Measurements from ENCODE around the gene YY1AP1. TPM values are rescaled to one million over a fixed set of nuclear protein-coding genes. Genes with fewer than 3 reads are reported as not detected.
"Not testable (repeated sequence)": the region's sequence is repeated elsewhere in the genome, so short reads cannot be mapped to it uniquely, and the experiment has no call there.

YY1AP1 gene
- total RNA-seq, 2 experiments from 2014 or later: 68.9 to 81.9 TPM

DNA sequence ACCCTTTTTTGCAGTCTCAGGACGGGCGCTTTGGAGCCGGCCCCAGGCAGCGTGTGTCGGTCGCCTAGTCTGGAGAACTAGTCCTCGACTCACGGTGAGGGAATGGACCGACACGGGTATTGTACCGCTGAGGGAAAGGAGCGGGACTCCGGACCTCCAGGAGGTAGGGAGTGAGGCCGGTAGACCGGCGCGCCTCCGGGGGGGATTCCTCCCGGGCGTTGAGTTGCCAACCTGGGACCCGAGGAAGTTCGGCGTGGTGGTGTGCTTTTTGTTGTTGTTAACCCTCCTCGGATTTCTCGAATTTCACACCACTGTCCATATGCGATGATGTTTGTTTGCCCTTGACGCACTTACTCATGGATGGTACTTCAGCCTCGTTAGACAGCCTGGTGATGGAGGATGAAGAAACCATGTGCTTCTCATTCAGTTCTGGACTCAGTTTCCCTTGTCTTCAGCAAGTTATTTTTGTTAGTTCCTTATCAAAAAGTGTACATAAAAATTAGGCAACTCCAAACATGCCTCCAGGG lies 570 bp upstream of the YY1AP1 start, which contains the start of gene DAP3:
DAP3 (plus strand) TSS at position 11 of the 527 bp plus-strand sequence. CDS start 20,689 bp downstream, outside the sequence.
- DNase-seq, H3K9me3 Mint-ChIP-seq, POLR2A ChIA-PET, H3K27me3 Mint-ChIP-seq, CTCF ChIA-PET: not testable (repeated sequence)
- peak within 1 kb of the TSS; percentile 97 for H3K4me3 Mint-ChIP-seq
- H3K4me1 Mint-ChIP-seq: peaks cover 28% of the 10 kb centered on the region
- H3K36me3 Mint-ChIP-seq (ENCODE audit: low read depth): peaks cover 19% of the 10 kb centered on the region
- peak within 1 kb of the TSS; percentile 99 for H3K27ac Mint-ChIP-seq

DNA sequence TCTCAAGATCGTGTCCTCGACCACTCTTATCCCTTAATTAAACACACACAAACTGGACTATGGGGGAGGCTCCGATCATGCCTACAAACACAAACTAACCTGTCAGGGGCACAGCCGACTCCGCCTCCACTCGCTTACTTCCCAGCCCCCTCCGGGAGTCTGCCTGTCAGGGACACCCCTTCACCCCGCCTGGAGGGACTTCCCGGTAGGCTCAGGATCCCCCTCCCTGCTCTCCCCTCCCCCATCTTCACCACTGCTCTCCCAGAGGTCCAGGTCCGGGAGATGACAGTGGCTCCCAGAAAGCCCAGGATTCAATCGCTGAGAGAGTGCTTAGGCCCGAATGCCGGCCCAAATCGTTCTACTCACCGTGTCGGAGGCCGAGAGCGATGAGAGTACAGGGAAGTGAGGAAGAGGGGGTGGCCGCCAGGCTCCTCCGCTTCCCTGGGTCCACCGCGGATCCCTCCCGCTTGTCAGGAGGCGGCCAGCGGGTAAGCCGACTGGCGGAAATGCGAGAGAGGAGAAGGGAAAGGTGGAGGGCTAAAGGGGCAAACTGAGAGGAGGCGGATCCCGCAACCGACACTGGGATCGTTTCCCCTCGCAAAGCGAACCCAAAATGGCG lies 760 bp downstream of the YY1AP1 start:
- CTCF ChIA-PET: interaction anchor here (0.6 kb wide), 1 partner anchor 38 kb away, joined by 5 read pairs; no protein-coding TSS in a partner anchor
- not testable (repeated sequence) for DNase-seq, H3K9me3 Mint-ChIP-seq, H3K27me3 Mint-ChIP-seq
- H3K4me3 Mint-ChIP-seq: peak overlapping the region; percentile 97
- H3K27ac Mint-ChIP-seq: peak overlapping the region; percentile 99
- H3K36me3 Mint-ChIP-seq (ENCODE audit: low read depth): peaks cover 25% of the 10 kb centered on the region
- POLR2A ChIA-PET: interaction anchor here (0.6 kb wide), 1 partner anchor 25 kb away, joined by 6 read pairs; no protein-coding TSS in a partner anchor
- H3K4me1 Mint-ChIP-seq: peaks cover 31% of the 10 kb centered on the region

DNA sequence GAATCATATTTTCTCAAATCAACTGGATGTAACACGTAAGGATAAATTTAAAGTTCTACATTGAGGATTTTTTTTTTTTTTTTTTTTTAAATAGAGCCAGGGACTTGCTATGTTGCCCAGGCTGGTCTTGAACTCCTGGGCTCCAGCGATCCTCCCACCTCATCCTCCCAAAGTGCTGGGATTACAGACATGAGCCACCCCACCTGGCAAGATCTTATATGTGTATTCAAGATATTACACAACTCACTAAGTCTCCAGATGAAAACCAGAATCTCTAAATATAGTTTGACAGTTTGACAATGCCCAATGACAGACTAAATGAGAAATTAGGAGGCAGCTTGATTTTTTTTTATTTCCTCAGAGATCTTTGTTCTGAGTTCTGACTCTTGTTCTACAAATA lies 6.8 kb downstream of the YY1AP1 start:
- Mint-ChIP-seq H3K36me3 (ENCODE audit: low read depth) (peaks cover 53% of the 10 kb centered on the region), H3K4me1 (peaks cover 38% of the 10 kb centered on the region), H3K27me3 (no peaks in the 10 kb centered on the region), H3K27ac (no peak overlapping the region), H3K9me3 (no peaks in the 10 kb centered on the region), H3K4me3 (no peak overlapping the region)
- ChIA-PET CTCF (interaction anchor here (0.6 to 0.9 kb wide), 2 partner anchors 74 to 405 kb away, joined by 3 read pairs; no protein-coding TSS in a partner anchor), POLR2A (no interaction called here)
- no peak for DNase-seq

DNA sequence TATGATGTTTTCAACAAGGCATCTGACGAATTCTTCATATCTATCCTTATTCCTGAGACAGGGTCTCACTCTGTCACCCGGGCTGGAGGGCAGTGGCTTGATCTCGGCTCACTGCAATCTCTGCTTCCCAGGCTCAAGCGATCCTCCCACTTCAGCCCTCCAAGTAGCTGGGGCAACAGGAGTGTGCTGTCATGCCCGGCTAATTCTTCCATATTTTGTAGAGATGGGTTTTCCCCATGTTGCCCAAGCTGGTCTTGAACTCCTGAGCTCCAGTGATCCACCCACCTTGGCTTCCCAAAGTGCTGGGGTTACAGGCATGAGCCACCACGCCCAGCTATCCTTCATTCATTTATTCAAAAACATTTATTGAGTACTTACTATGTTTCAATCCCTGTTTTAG lies 8.0 kb downstream of the YY1AP1 start:
- H3K36me3 Mint-ChIP-seq (ENCODE audit: low read depth): peaks cover 57% of the 10 kb centered on the region
- POLR2A ChIA-PET: no interaction called here
- H3K4me3 Mint-ChIP-seq: no peak overlapping the region
- H3K9me3 Mint-ChIP-seq: no peaks in the 10 kb centered on the region
- H3K27ac Mint-ChIP-seq: no peak overlapping the region
- CTCF ChIA-PET: interaction anchor here (1.0 kb wide), 1 partner anchor 17 kb away, joined by 3 read pairs; no protein-coding TSS in a partner anchor
- DNase-seq: no peak
- no peaks in the 10 kb centered on the region for H3K27me3 Mint-ChIP-seq
- H3K4me1 Mint-ChIP-seq: peaks cover 28% of the 10 kb centered on the region

DNA sequence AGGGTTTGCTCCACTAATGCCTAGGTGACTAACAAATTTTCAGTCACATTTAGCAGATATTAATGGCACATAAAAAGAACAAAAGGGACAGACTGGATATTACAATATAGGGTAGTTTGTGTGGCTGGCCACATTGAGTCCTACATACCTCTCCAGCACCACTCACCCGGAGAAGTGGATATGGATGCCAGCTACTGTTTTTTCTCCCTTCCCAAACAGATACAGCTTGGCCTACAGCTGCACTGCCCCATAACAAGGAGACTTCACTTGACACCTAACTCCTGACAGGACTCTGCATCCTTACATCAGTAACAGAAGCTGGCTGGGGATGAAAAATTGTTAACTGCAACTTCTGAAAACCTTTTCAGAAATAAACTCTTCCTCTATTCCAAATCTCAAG lies 9.6 kb downstream of the YY1AP1 start:
- H3K4me3 Mint-ChIP-seq, H3K27ac Mint-ChIP-seq, H3K9me3 Mint-ChIP-seq, POLR2A ChIA-PET, DNase-seq, H3K27me3 Mint-ChIP-seq: not testable (repeated sequence)
- H3K36me3 Mint-ChIP-seq (ENCODE audit: low read depth): peaks cover 62% of the 10 kb centered on the region
- CTCF ChIA-PET: interaction anchor here (0.6 kb wide), 1 partner anchor 412 kb away, joined by 3 read pairs; no protein-coding TSS in a partner anchor
- peaks cover 14% of the 10 kb centered on the region for H3K4me1 Mint-ChIP-seq

DNA sequence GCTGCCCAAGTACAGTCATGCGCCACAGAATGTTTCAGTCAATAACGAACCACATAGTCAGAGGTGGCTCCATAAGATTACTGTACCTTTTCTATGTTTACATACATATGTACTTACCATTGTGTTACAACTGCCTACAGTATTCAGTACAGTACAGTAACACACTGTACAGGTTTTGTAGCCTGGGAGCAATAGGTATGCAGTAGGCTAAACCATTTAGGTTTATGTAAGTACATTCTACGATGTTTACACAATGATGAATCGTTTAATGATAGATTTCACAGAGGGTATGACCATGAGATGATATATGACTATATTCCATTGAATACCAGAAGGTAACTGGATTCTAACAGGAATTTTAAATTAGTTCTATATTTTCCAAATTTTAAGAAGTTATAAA lies 10.5 kb downstream of the YY1AP1 start:
- Mint-ChIP-seq H3K4me1 (peaks cover 11% of the 10 kb centered on the region), H3K36me3 (ENCODE audit: low read depth) (peaks cover 60% of the 10 kb centered on the region), H3K4me3 (no peak overlapping the region), H3K9me3 (no peaks in the 10 kb centered on the region), H3K27ac (no peak overlapping the region), H3K27me3 (no peaks in the 10 kb centered on the region)
- CTCF ChIA-PET: no interaction called here
- DNase-seq: no peak
- POLR2A ChIA-PET: no interaction called here

DNA sequence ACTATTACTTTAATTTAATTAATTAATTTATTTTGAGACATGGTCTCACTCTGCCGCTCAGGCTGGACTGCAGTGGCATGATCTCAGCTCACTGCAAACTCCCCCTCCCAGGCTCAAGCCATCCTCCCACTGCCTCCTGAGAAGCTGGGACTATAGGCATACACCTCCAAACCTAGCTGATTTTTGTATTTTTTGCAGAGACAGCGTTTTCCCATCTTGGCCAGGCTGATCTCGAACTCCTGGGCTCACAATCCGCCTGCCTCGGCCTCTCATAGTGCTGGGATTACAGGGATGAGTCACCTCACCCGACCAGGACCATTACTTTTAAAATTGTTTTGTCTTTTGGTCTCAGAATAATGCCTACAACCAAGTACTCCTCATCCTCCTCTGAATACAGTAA lies 15.6 kb downstream of the YY1AP1 start:
- H3K27ac Mint-ChIP-seq: no peak overlapping the region
- H3K4me3 Mint-ChIP-seq: no peak overlapping the region
- DNase-seq: no peak
- CTCF ChIA-PET: interaction anchor here (0.6 to 0.7 kb wide), 2 partner anchors 14 to 142 kb away, joined by 3 read pairs; no protein-coding TSS in a partner anchor
- no peaks in the 10 kb centered on the region for H3K9me3 Mint-ChIP-seq
- H3K27me3 Mint-ChIP-seq: no peaks in the 10 kb centered on the region
- H3K4me1 Mint-ChIP-seq: no peaks in the 10 kb centered on the region
- POLR2A ChIA-PET: no interaction called here
- peaks cover 76% of the 10 kb centered on the region for H3K36me3 Mint-ChIP-seq (ENCODE audit: low read depth)

DNA sequence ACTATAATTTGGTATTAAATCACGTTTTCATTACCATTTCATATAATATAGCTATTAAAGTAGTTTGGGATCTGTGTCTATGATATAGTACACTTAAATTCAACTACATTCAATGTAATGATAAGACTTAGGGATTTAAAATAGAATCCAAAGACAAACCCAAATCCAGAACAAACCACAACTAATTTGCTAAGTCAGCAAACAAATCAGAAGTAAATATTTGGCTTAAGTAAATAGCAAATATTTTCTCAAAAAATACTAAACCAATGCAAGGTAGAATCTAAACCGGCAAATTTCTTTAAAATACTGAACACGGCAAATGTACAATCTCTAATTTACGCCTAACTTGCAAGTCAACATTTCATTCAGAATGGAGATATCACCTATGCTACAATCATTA lies 16.8 kb downstream of the YY1AP1 start:
- Mint-ChIP-seq H3K27me3 (no peaks in the 10 kb centered on the region), H3K36me3 (ENCODE audit: low read depth) (peaks cover 72% of the 10 kb centered on the region), H3K27ac (no peak overlapping the region), H3K9me3 (no peaks in the 10 kb centered on the region), H3K4me3 (no peak overlapping the region), H3K4me1 (no peaks in the 10 kb centered on the region)
- CTCF ChIA-PET: no interaction called here
- no peak for DNase-seq
- POLR2A ChIA-PET: no interaction called here

DNA sequence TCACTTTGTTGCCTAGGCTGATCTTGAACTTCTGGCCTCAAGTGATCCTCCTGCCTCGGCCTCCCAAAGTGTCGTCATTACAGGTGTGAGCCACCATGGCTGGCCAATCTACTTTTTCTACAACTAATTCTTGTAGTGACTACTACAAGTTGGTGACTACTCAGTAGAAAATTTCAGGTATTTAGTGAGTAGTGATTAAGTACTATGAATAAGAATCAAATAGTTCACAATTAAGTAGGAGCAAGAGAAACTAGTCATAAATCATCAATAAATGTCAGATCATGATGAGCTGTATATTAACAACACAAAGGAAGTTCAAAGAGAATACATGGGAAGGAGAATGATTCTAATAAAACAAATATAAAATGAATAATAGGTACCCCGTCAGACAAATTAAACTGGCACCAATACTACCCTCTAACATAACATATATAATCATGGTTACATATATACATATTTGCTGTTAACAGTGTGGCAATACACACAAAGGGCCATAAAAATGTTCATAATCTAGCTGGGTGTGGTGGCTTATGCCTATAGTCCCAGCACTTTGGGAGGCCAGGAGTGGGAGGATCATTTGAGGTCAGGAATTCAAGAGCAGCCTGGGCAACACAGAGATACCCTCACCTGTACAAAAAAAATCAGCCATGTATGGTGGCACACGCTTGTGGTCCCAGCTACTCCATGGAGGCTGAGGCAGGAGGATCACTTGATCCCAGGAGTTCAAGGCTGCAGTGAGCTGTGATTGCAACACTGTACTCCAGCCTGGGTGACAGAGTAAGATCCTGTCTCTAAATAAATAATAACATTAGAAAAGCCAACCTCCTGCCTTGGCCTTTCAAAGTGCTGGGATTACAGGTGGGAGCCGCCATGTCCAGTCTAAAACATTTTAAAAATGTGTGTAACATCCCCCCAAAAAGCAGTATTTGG lies 19.1 kb downstream of the YY1AP1 start:
- ChIA-PET POLR2A (no interaction called here), CTCF (interaction anchor here (1.4 kb wide), 1 partner anchor 11 kb away, joined by 4 read pairs; no protein-coding TSS in a partner anchor)
- H3K36me3 Mint-ChIP-seq (ENCODE audit: low read depth): peaks cover 60% of the 10 kb centered on the region
- no peak overlapping the region for H3K27ac Mint-ChIP-seq
- H3K4me1 Mint-ChIP-seq: no peaks in the 10 kb centered on the region
- H3K4me3 Mint-ChIP-seq: no peak overlapping the region
- no peaks in the 10 kb centered on the region for H3K27me3 Mint-ChIP-seq
- H3K9me3 Mint-ChIP-seq: no peaks in the 10 kb centered on the region
- no peak for DNase-seq

DNA sequence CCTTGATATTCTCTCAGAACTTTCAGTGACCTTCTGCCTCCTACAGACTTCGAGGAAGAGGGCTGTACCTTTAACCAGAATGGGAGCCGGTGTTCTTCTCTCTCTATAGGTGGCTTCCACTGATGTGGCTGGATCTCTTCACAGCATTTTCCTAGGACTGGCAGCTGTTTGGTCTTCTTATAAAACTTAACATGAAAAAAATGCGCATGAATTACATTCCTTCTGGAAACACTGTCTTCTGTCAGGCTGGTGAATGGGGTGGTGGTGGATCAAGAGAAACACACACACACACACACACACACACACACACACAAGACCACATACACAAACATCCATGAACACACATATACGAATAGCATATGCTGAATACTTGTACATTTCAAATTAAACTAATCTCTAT lies 27.3 kb downstream of the YY1AP1 start:
- POLR2A ChIA-PET, H3K9me3 Mint-ChIP-seq: not testable (repeated sequence)
- peaks cover 57% of the 10 kb centered on the region for H3K36me3 Mint-ChIP-seq (ENCODE audit: low read depth)

DNA sequence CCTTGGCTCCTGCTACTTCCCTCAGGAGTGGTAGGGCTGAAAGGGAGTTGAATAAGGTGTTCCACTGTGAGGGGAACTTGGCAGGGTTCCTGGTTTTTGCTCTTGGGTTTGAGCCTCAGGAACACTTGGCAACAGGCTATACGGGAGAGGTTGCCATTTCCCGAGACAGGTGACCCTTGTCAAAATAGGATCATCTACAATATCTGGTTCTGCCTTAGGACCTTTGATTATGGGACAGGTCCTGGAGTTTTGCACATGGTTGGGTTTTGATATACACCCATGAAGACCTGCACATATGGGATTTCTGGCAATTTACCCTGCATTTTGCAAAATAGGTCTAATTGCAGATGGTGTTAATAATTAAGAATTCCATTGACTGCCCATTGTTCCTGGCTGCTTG lies 31.1 kb downstream of the YY1AP1 start:
- Mint-ChIP-seq H3K27ac (no peak overlapping the region), H3K36me3 (ENCODE audit: low read depth) (peaks cover 42% of the 10 kb centered on the region), H3K27me3 (peaks cover 3% of the 10 kb centered on the region), H3K4me3 (no peak overlapping the region), H3K9me3 (no peaks in the 10 kb centered on the region), H3K4me1 (no peaks in the 10 kb centered on the region)
- ChIA-PET CTCF (no interaction called here), POLR2A (no interaction called here)
- no peak for DNase-seq

More for the DNA sequence above, 27.3 kb downstream of the YY1AP1 start:
- H3K27ac Mint-ChIP-seq, H3K27me3 Mint-ChIP-seq, DNase-seq, H3K4me3 Mint-ChIP-seq, H3K4me1 Mint-ChIP-seq, CTCF ChIA-PET: not testable (repeated sequence)

DNA sequence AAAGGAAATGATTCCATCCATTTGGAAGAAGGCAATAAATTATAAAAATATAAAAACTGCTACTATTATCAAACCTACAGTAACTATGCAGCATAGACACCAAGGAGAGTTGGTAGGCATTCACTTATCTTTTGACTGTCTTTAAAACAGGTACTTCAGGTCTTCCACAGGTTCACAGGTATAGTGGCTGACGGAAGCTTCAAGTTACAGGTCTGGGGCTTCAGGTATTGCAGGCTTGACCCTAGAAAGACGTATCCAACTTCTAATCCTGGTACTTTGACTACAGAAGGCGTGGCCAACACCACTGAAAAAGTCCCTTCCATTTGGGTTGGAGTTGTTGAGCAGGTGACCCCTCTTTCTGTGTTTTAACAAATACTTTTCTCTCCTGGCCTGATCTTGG lies 35.6 kb downstream of the YY1AP1 start:
- H3K27me3 Mint-ChIP-seq: peaks cover 12% of the 10 kb centered on the region
- no peak overlapping the region for H3K4me3 Mint-ChIP-seq
- no peak for DNase-seq
- no peak overlapping the region for H3K27ac Mint-ChIP-seq
- no peaks in the 10 kb centered on the region for H3K4me1 Mint-ChIP-seq
- CTCF ChIA-PET: no interaction called here
- POLR2A ChIA-PET: no interaction called here
- peaks cover 2% of the 10 kb centered on the region for H3K36me3 Mint-ChIP-seq (ENCODE audit: low read depth)
- no peaks in the 10 kb centered on the region for H3K9me3 Mint-ChIP-seq

Measured in activated CD4-positive, alpha-beta T cell treated with anti-CD3 and anti-CD28 coated beads, Interleukin-2, amount 10 ng/mL, durations not matched to agents 7 days and 5 days (primary cell).